Peyer's patch (tissue), 4 donors: Measurements from ENCODE around the gene PAM16. TPM values are rescaled to one million over a fixed set of nuclear protein-coding genes. Genes with fewer than 3 reads are reported as not detected.

ENCODE experiments used
- DNase-seq, 3 donors: peaks; one replicate each; pipeline ENCODE4 v3.0.0-alpha.2; 2017 to 2019
- H3K27ac ChIP-seq, 4 donors: fragments of 200-600 bp; sonication (generic); one replicate each; pipeline ENCODE4 v1.5.1; 2016 to 2019
- H3K27me3 ChIP-seq, 2 donors: fragments of 200-600 bp; sonication (generic); one replicate each; pipeline ENCODE4 v1.5.1; 2019
- H3K36me3 ChIP-seq, 3 donors: fragments of 200-600 bp; sonication (generic); one replicate each; pipeline ENCODE4 v1.5.1; 2016 to 2019
- H3K4me1 ChIP-seq, 4 donors: fragments of 200-600 bp; sonication (generic); one replicate each; pipeline ENCODE4 v1.5.1; 2016 to 2019
- H3K4me3 ChIP-seq, 4 donors: fragments of 200-600 bp; sonication (generic); 1 replicate in 3 of 4; 2 replicates in 1 of 4; pipeline ENCODE4 v1.5.1; 2016 to 2019; ENCODE audit warnings: mild to moderate bottlenecking in 1 of 4
- H3K9me3 ChIP-seq, 4 donors: fragments of 200-600 bp; sonication (generic); one replicate each; pipeline ENCODE4 v1.5.1; 2016 to 2019; ENCODE audit warnings: mild to moderate bottlenecking in 1 of 4
- POLR2A ChIP-seq, 2 donors: fragments of 450-650 bp; IDR thresholded peaks; one replicate each; pipeline ENCODE4 v1.5.1; 2017; ENCODE audit warnings: antibody characterized with exemption in 2 of 2, mild to moderate bottlenecking in 2 of 2, moderate library complexity in 2 of 2
- total RNA-seq, 4 donors: library from RNA; depleted of rRNA; stranded (reverse); fragments of >200 nt; gene quantifications; one replicate each; pipeline ENCODE4 v1.1.0, GENCODE V29; 2016
- TF ChIP-seq, protein P1 (sequence below), 6 experiments: fragments of 450-650 bp in 4 of 6; fragments of 200-600 bp in 2 of 6; sonication (generic) in 1 of 6; IDR thresholded peaks; one replicate each; pipeline ENCODE4 v1.5.1; 2017 to 2019; ENCODE audit warnings: antibody characterized with exemption in 6 of 6, mild to moderate bottlenecking in 3 of 6, moderate library complexity in 1 of 6

Gene PAM16
- total RNA-seq, 4 donors from 2014 or later, result 18.2 to 61.4 (median 49.3) TPM

- peaks cover 0 to 87% (median 0%) of the 10 kb centered on the region in 3 donors for H3K36me3 ChIP-seq
- no peaks in the 10 kb centered on the region for H3K27me3 ChIP-seq
- H3K27ac ChIP-seq, result peak overlapping the region in 1 of 4 donors; percentile 49
- peaks cover 0 to 7% (median 0%) of the 10 kb centered on the region in 4 donors for H3K4me1 ChIP-seq
- no peaks in the 10 kb centered on the region for H3K9me3 ChIP-seq
- TF ChIP-seq, protein P1, sequence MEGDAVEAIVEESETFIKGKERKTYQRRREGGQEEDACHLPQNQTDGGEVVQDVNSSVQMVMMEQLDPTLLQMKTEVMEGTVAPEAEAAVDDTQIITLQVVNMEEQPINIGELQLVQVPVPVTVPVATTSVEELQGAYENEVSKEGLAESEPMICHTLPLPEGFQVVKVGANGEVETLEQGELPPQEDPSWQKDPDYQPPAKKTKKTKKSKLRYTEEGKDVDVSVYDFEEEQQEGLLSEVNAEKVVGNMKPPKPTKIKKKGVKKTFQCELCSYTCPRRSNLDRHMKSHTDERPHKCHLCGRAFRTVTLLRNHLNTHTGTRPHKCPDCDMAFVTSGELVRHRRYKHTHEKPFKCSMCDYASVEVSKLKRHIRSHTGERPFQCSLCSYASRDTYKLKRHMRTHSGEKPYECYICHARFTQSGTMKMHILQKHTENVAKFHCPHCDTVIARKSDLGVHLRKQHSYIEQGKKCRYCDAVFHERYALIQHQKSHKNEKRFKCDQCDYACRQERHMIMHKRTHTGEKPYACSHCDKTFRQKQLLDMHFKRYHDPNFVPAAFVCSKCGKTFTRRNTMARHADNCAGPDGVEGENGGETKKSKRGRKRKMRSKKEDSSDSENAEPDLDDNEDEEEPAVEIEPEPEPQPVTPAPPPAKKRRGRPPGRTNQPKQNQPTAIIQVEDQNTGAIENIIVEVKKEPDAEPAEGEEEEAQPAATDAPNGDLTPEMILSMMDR (IDR thresholded peaks at IDR 0.05), result no peak
- no peak for TF ChIP-seq POLR2A (IDR thresholded peaks at IDR 0.05)
- DNase-seq, result no peak
- H3K4me3 ChIP-seq, result no peak overlapping the region
Measured at GRCh38 chr16:4392382-4393239, 41.5 kb upstream of the PAM16 start.

GRCh38 chr16:4391631-4392381 is 40.7 kb upstream of the PAM16 start:
- Histone ChIP-seq H3K27ac (no peak overlapping the region), H3K4me3 (no peak overlapping the region), H3K4me1 (peaks cover 0 to 7% (median 0%) of the 10 kb centered on the region in 4 donors), H3K9me3 (no peaks in the 10 kb centered on the region), H3K36me3 (peaks cover 0 to 88% (median 0%) of the 10 kb centered on the region in 3 donors), H3K27me3 (no peaks in the 10 kb centered on the region)
- DNase-seq, result no peak
- TF ChIP-seq POLR2A (IDR thresholded peaks at IDR 0.05), result no peak
- TF ChIP-seq, protein P1 (IDR thresholded peaks at IDR 0.05), result no peak

GRCh38 chr16:4390266-4391260 is 39.4 kb upstream of the PAM16 start:
- no peak for TF ChIP-seq POLR2A (IDR thresholded peaks at IDR 0.05)
- TF ChIP-seq, protein P1 (IDR thresholded peaks at IDR 0.05), result no peak
- DNase-seq, result no peak
- peaks cover 0 to 86% (median 0%) of the 10 kb centered on the region in 3 donors for H3K36me3 ChIP-seq
- peaks cover 0 to 7% (median 0%) of the 10 kb centered on the region in 4 donors for H3K4me1 ChIP-seq
- no peak overlapping the region for H3K4me3 ChIP-seq
- H3K27ac ChIP-seq, result no peak overlapping the region
- no peaks in the 10 kb centered on the region for H3K27me3 ChIP-seq
- no peaks in the 10 kb centered on the region for H3K9me3 ChIP-seq

- TF ChIP-seq POLR2A (IDR thresholded peaks at IDR 0.05), result no peak
- TF ChIP-seq, protein P1 (IDR thresholded peaks at IDR 0.05), result no peak
- peaks cover 0 to 7% (median 0%) of the 10 kb centered on the region in 4 donors for H3K4me1 ChIP-seq
- no peaks in the 10 kb centered on the region for H3K27me3 ChIP-seq
- no peaks in the 10 kb centered on the region for H3K9me3 ChIP-seq
- H3K27ac ChIP-seq, result peak overlapping the region in 3 of 4 donors; percentile 10 to 57 (median 47)
- H3K36me3 ChIP-seq, result peaks cover 0 to 87% (median 0%) of the 10 kb centered on the region in 3 donors
- no peak for DNase-seq
- no peak overlapping the region for H3K4me3 ChIP-seq
Measured at GRCh38 chr16:4389051-4389955, 38.2 kb upstream of the PAM16 start.
